OCI-LY3 (cell line): ENCODE data around the gene CFHR5.
"Not testable (repeated sequence)": the region's sequence is repeated elsewhere in the genome, so short reads cannot be mapped to it uniquely, and the experiment has no call there.

Experiments used
- H2AFZ ChIP-seq: fragments of 200-600, 300-600 bp; shearing (Covaris generic); 2 replicates; pipeline ENCODE4 v1.6.0; 2014; ENCODE audit warnings: antibody characterized with exemption, low read depth, low read length
- H3K27ac ChIP-seq: fragments of 200-600, 300-600 bp; sonication (generic); 2 replicates; pipeline ENCODE4 v1.5.1; 2014; ENCODE audit warnings: mild to moderate bottlenecking, low read length, moderate library complexity, mixed read lengths
- H3K27me3 ChIP-seq: fragments of 200-600, 300-600 bp; sonication (generic); 2 replicates; pipeline ENCODE4 v1.6.1; 2014; ENCODE audit warnings: low read depth, low read length, mixed read lengths
- H3K36me3 ChIP-seq: fragments of 200-600, 300-600 bp; sonication (generic); replicated peaks from 2 replicates; pipeline ENCODE3; 2014; ENCODE audit warnings: low read depth, low read length, mixed read lengths
- H3K4me1 ChIP-seq: fragments of 300-600, 200-600 bp; sonication (generic); 2 replicates; pipeline ENCODE4 v1.6.1; 2014; ENCODE audit warnings: low read length, mixed read lengths
- H3K4me2 ChIP-seq: fragments of 200-600, 300-600 bp; sonication (generic); 2 replicates; pipeline ENCODE4 v1.6.1; 2014; ENCODE audit warnings: low read length, mixed read lengths
- H3K4me3 ChIP-seq: fragments of 300-600, 200-600 bp; sonication (generic); 2 replicates; pipeline ENCODE4 v1.5.1; 2014; ENCODE audit warnings: antibody characterized with exemption, mild to moderate bottlenecking, low read length, moderate library complexity
- H3K79me2 ChIP-seq: fragments of 300-600, 200-600 bp; shearing (Covaris generic); 2 replicates; pipeline ENCODE4 v1.6.1; 2014; ENCODE audit warnings: mild to moderate bottlenecking, low read length, mixed read lengths
- H3K9ac ChIP-seq: fragments of 300-600, 200-600 bp; shearing (Covaris generic); 2 replicates; pipeline ENCODE4 v1.6.0; 2014; ENCODE audit warnings: mild to moderate bottlenecking, low read length, moderate library complexity
- H3K9me3 ChIP-seq: fragments of 200-600, 300-600 bp; shearing (Covaris generic); 2 replicates; pipeline ENCODE4 v1.6.1; 2014; ENCODE audit warnings: low read length, mixed read lengths; ENCODE audit not compliant: insufficient read depth
- H4K20me1 ChIP-seq: fragments of 200-600, 300-600 bp; sonication (generic); 2 replicates; pipeline ENCODE4 v1.6.1; 2016; ENCODE audit warnings: low read length, mixed read lengths; ENCODE audit not compliant: insufficient read depth
- CTCF ChIP-seq: fragments of 200-600, 300-600 bp; sonication (generic); IDR thresholded peaks from 2 replicates; pipeline ENCODE4 v1.5.1; 2014; ENCODE audit warnings: antibody characterized with exemption, low read length, low read depth
- EZH2phosphoT487 ChIP-seq: fragments of 200-600 bp; shearing (Covaris generic); IDR thresholded peaks from 2 replicates; pipeline ENCODE4 v1.6.1; 2018; ENCODE audit warnings: antibody characterized with exemption, mixed run types, low read depth

CFHR5 gene

GRCh38 chr1:196976278-196976677, 1.1 kb upstream of the CFHR5 start:
- no peak for TF ChIP-seq EZH2phosphoT487
- Histone ChIP-seq H3K9me3 (no peaks in the 10 kb centered on the region), H3K4me2 (no peak overlapping the region), H3K4me1 (no peaks in the 10 kb centered on the region), H3K9ac (no peak overlapping the region), H3K79me2 (no peaks in the 10 kb centered on the region), H4K20me1 (no peaks in the 10 kb centered on the region), H2AFZ (no peak overlapping the region), H3K4me3 (no peak overlapping the region), H3K27me3 (no peaks in the 10 kb centered on the region), H3K27ac (no peak overlapping the region), H3K36me3 (no peaks in the 10 kb centered on the region)

GRCh38 chr1:196980859-196981258, 3.5 kb downstream of the CFHR5 start:
- no peak overlapping the region for H3K9ac ChIP-seq
- H3K27ac ChIP-seq: no peak overlapping the region
- H3K4me2 ChIP-seq: no peak overlapping the region
- H3K79me2 ChIP-seq: no peaks in the 10 kb centered on the region
- no peak for TF ChIP-seq EZH2phosphoT487
- no peak for TF ChIP-seq CTCF
- no peaks in the 10 kb centered on the region for H4K20me1 ChIP-seq
- no peak overlapping the region for H2AFZ ChIP-seq
- H3K36me3 ChIP-seq: no peaks in the 10 kb centered on the region
- H3K4me3 ChIP-seq: no peak overlapping the region
- no peaks in the 10 kb centered on the region for H3K4me1 ChIP-seq
- no peaks in the 10 kb centered on the region for H3K9me3 ChIP-seq
- no peaks in the 10 kb centered on the region for H3K27me3 ChIP-seq

- not testable (repeated sequence) for H3K79me2 ChIP-seq, H2AFZ ChIP-seq, H3K27me3 ChIP-seq, H3K4me2 ChIP-seq, H3K36me3 ChIP-seq, H3K4me1 ChIP-seq, H3K9me3 ChIP-seq, H3K9ac ChIP-seq, H4K20me1 ChIP-seq, H3K4me3 ChIP-seq, H3K27ac ChIP-seq
Measured at GRCh38 chr1:196982247-196982646, 4.9 kb downstream of the CFHR5 start.

GRCh38 chr1:196991919-196992651, 14.7 kb downstream of the CFHR5 start:
- not testable (repeated sequence) for H3K4me1 ChIP-seq, H3K9me3 ChIP-seq, H4K20me1 ChIP-seq, H3K27me3 ChIP-seq, H3K4me3 ChIP-seq, H3K79me2 ChIP-seq, H3K9ac ChIP-seq, H3K4me2 ChIP-seq, H3K27ac ChIP-seq, H3K36me3 ChIP-seq
- H2AFZ ChIP-seq: 0 out of 2 replicates have a peak overlapping the region, but pooled peaks have one; percentile 13

GRCh38 chr1:196993916-196994315, 16.6 kb downstream of the CFHR5 start:
- TF ChIP-seq EZH2phosphoT487 (no peak), CTCF (no peak)
- no peaks in the 10 kb centered on the region for H3K79me2 ChIP-seq
- no peak overlapping the region for H3K9ac ChIP-seq
- H3K9me3 ChIP-seq: no peaks in the 10 kb centered on the region
- H3K27me3 ChIP-seq: no peaks in the 10 kb centered on the region
- H3K4me1 ChIP-seq: no peaks in the 10 kb centered on the region
- no peaks in the 10 kb centered on the region for H4K20me1 ChIP-seq
- H3K4me3 ChIP-seq: no peak overlapping the region
- H3K4me2 ChIP-seq: no peak overlapping the region
- H2AFZ ChIP-seq: no peak overlapping the region
- no peaks in the 10 kb centered on the region for H3K36me3 ChIP-seq
- no peak overlapping the region for H3K27ac ChIP-seq
